Vagina (tissue), 2 donors: Measurements from ENCODE around the gene NUP35. TPM values are rescaled to one million over a fixed set of nuclear protein-coding genes. Genes with fewer than 3 reads are reported as not detected.
"Not testable (repeated sequence)": the region's sequence is repeated elsewhere in the genome, so short reads cannot be mapped to it uniquely, and the experiment has no call there.

ENCODE experiments used
- DNase-seq, 2 donors: peaks; one replicate each; pipeline ENCODE4 v3.0.0-alpha.2; 2017; ENCODE audit errors: extremely low spot score in 2 of 2
- H3K27ac ChIP-seq: fragments of 200-600 bp; sonication (generic); one replicate; pipeline ENCODE4 v1.5.1; 2019
- H3K27me3 ChIP-seq: fragments of 200-600 bp; sonication (generic); one replicate; pipeline ENCODE4 v1.5.1; 2019
- H3K36me3 ChIP-seq, 2 donors: fragments of 200-600 bp; sonication (generic); one replicate each; pipeline ENCODE4 v1.5.1; 2017 to 2019
- H3K4me1 ChIP-seq: fragments of 200-600 bp; sonication (generic); one replicate; pipeline ENCODE4 v1.5.1; 2019
- H3K4me3 ChIP-seq, 2 donors: fragments of 200-600 bp; sonication (generic); 1 replicate in 1 of 2; 2 replicates in 1 of 2; pipeline ENCODE4 v1.5.1; 2016 to 2019
- H3K9me3 ChIP-seq: fragments of 200-600 bp; sonication (generic); one replicate; pipeline ENCODE4 v1.5.1; 2019
- CTCF ChIP-seq, 3 experiments: fragments of 450-650 bp in 2 of 3; fragments of 200-600 bp in 1 of 3; sonication (generic) in 1 of 3; IDR thresholded peaks; one replicate each; pipeline ENCODE4 v1.5.1; 2017 to 2019; ENCODE audit warnings: antibody characterized with exemption in 3 of 3, mild to moderate bottlenecking in 2 of 3, moderate library complexity in 2 of 3
- POLR2A ChIP-seq, 2 donors: fragments of 450-650 bp; IDR thresholded peaks; one replicate each; pipeline ENCODE4 v1.6.1; 2017; ENCODE audit warnings: antibody characterized with exemption in 2 of 2, mild to moderate bottlenecking in 2 of 2, moderate library complexity in 2 of 2
- POLR2AphosphoS5 ChIP-seq, 2 donors: sonication (generic); formaldehyde crosslinking; IDR thresholded peaks; one replicate each; pipeline ENCODE4 v1.9.0; 2017; ENCODE audit warnings: antibody characterized with exemption in 2 of 2, mild to moderate bottlenecking in 2 of 2, low read depth in 1 of 2; ENCODE audit not compliant: insufficient read depth in 1 of 2
- intact Hi-C: fragments of 100-400 bp; cut with DNase I; formaldehyde crosslinking; loops from one replicate; pipeline ENCODE4 v1.15.1; 2023
- total RNA-seq: library from RNA; depleted of rRNA; stranded (reverse); fragments of >200 nt; gene quantifications from one replicate; pipeline ENCODE4 v1.2.3, GENCODE V29; 2016

Gene NUP35
- total RNA-seq, 1 donor from 2014 or later = 18.4 TPM

GRCh38 chr2:183157131-183157530, 32.9 kb downstream of the NUP35 start:
- peaks cover 0 to 26% of the 10 kb centered on the region in 2 donors for H3K36me3 ChIP-seq
- intact Hi-C loops = no loop called here
- DNase-seq = no peak
- no peak overlapping the region for H3K4me3 ChIP-seq
- no peak overlapping the region for H3K27ac ChIP-seq
- H3K9me3 ChIP-seq = no peaks in the 10 kb centered on the region
- no peaks in the 10 kb centered on the region for H3K4me1 ChIP-seq
- TF ChIP-seq POLR2AphosphoS5 (IDR thresholded peaks at IDR 0.05; ENCODE audit: insufficient read depth in 1 of 2, low read depth in 1 of 2) (no peak), CTCF (IDR thresholded peaks at IDR 0.05) (no peak), POLR2A (IDR thresholded peaks at IDR 0.05) (no peak)
- no peaks in the 10 kb centered on the region for H3K27me3 ChIP-seq

DNA sequence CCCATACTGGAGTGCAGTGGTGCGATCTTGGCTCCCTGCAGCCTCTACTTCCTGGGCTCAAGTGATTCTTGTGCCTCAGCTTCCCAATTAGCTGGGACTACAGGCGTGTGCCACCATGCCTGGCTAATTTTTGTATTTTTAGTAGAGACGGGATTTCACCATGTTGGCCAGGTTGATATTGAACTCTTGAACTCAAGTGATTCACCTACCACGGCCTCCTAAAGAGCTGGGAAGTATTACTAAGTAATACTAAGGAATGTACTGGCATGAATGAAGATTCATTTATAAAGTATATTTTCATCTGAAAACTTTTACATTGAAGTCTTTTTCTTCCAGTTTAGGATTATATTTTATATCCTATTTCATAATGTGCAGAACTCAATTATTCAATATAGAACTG, 38.1 kb downstream of the NUP35 start:
- TF ChIP-seq CTCF (IDR thresholded peaks at IDR 0.05) (no peak), POLR2AphosphoS5 (IDR thresholded peaks at IDR 0.05; ENCODE audit: insufficient read depth in 1 of 2, low read depth in 1 of 2) (no peak), POLR2A (IDR thresholded peaks at IDR 0.05) (no peak)
- no peaks in the 10 kb centered on the region for H3K9me3 ChIP-seq
- H3K36me3 ChIP-seq = peaks cover 0 to 45% of the 10 kb centered on the region in 2 donors
- H3K4me3 ChIP-seq = no peak overlapping the region
- H3K4me1 ChIP-seq = no peaks in the 10 kb centered on the region
- no peaks in the 10 kb centered on the region for H3K27me3 ChIP-seq
- H3K27ac ChIP-seq = no peak overlapping the region
- intact Hi-C loops = no loop called here
- DNase-seq = no peak

DNA sequence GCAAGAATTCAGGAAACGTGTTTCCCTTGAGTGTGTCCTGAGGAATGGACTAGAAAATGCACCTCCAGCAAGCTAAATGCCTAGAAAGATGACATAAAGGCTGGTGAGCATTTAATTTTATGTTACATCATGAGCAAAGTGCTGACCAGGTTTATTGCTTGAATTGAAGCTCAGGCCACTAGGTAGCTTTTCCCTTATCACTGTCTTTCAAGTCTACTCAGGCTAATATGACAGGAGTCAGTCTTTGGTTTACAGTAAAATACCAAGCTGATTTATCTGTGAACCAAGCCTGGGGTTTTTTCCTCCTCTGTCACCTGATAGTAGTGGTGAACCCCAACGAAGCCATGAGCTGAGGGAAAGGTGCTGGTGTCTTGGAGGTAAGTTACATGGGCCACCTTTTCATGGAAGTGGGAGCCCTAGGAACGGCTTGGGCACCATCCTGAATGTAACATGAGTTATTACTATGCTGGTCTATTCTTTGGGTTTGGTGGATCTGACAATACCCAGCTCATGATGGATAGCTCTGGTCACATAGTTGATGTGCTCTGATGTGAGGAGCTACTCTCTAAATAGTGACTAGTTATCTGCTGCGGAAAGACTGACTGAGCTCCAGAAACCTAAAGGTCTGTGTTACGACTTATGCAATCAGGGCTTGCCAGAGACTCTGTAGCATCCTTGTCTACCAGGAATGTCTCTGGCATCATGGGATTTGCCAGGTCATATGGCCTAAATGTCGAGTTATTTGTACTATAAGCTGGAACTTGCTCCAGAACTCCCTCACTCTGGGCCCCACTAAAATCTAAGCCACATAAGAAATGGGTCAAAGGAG, 39.8 kb downstream of the NUP35 start:
- TF ChIP-seq POLR2A (IDR thresholded peaks at IDR 0.05) = no peak
- no peak for TF ChIP-seq CTCF (IDR thresholded peaks at IDR 0.05)
- no peak for TF ChIP-seq POLR2AphosphoS5 (IDR thresholded peaks at IDR 0.05; ENCODE audit: insufficient read depth in 1 of 2, low read depth in 1 of 2)
- H3K36me3 ChIP-seq = peaks cover 0 to 44% of the 10 kb centered on the region in 2 donors
- no peak overlapping the region for H3K4me3 ChIP-seq
- DNase-seq = no peak
- no peaks in the 10 kb centered on the region for H3K9me3 ChIP-seq
- no peak overlapping the region for H3K27ac ChIP-seq
- no peaks in the 10 kb centered on the region for H3K27me3 ChIP-seq
- intact Hi-C loops = no loop called here
- H3K4me1 ChIP-seq = no peaks in the 10 kb centered on the region

DNA sequence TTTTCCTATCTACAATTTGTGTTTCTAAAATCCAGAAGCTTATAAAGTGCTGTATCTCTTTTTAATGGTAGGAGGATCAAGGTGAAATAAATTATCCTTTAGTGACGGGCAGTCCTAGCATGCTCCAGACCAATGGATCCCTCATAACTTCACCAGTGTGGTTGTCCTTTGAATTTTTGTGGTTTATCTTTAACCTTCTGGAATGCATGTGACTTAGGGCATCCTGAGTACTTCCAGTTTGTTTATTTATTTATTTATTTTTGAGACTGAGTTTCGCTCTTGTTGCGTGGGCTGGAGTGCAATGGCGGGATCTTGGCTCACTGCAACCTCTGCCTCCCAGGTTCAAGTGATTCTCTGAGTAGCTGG, 40.4 kb downstream of the NUP35 start:
- DNase-seq = no peak
- no peak overlapping the region for H3K4me3 ChIP-seq
- intact Hi-C loops = no loop called here
- no peaks in the 10 kb centered on the region for H3K4me1 ChIP-seq
- H3K36me3 ChIP-seq = peaks cover 0 to 38% of the 10 kb centered on the region in 2 donors
- no peaks in the 10 kb centered on the region for H3K9me3 ChIP-seq
- H3K27ac ChIP-seq = no peak overlapping the region
- TF ChIP-seq POLR2AphosphoS5 (IDR thresholded peaks at IDR 0.05; ENCODE audit: insufficient read depth in 1 of 2, low read depth in 1 of 2) = no peak
- TF ChIP-seq POLR2A (IDR thresholded peaks at IDR 0.05) = no peak
- TF ChIP-seq CTCF (IDR thresholded peaks at IDR 0.05) = no peak
- no peaks in the 10 kb centered on the region for H3K27me3 ChIP-seq

- H3K36me3 ChIP-seq = peaks cover 0 to 28% of the 10 kb centered on the region in 2 donors
- H3K27ac ChIP-seq = no peak overlapping the region
- H3K27me3 ChIP-seq = no peaks in the 10 kb centered on the region
- no peaks in the 10 kb centered on the region for H3K9me3 ChIP-seq
- DNase-seq = no peak
- TF ChIP-seq POLR2A (IDR thresholded peaks at IDR 0.05) = no peak
- no peak for TF ChIP-seq CTCF (IDR thresholded peaks at IDR 0.05)
- no peak for TF ChIP-seq POLR2AphosphoS5 (IDR thresholded peaks at IDR 0.05; ENCODE audit: insufficient read depth in 1 of 2, low read depth in 1 of 2)
- H3K4me3 ChIP-seq = no peak overlapping the region
- no peaks in the 10 kb centered on the region for H3K4me1 ChIP-seq
- intact Hi-C loops = no loop called here
These were observed 42.0 kb downstream of the NUP35 start for GRCh38 chr2:183166210-183166609.

DNA sequence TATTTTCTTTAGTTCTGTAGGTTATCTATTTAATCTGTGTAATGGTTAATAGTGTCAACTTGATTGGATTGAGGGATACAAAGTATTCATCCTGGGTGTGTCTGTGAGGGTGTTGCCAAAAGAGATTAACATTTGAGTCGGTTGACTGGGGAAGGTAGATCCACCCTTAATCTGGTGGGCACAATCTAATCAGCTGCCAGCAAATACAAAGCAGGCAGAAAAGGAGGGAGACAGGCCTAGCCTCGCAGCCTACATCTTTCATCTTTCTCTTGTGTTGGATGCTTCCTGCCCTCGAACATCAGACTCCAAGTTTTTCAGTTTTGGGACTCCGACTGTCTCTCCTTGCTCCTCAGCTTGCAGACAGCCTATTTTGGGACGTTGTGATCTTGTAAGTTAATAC, 42.7 kb downstream of the NUP35 start:
- H3K27me3 ChIP-seq, H3K9me3 ChIP-seq, H3K4me3 ChIP-seq, H3K4me1 ChIP-seq, H3K27ac ChIP-seq, intact Hi-C loops, DNase-seq: not testable (repeated sequence)
- peaks cover 0 to 21% of the 10 kb centered on the region in 2 donors for H3K36me3 ChIP-seq
